DOHH2 (cell line): Measurements from ENCODE around the gene VPS41.

Experiments
- EZH2phosphoT487 ChIP-seq: fragments of 200-600 bp; sonication (generic); IDR thresholded peaks from 2 replicates; pipeline ENCODE4 v1.6.1; 2017; ENCODE audit warnings: borderline replicate concordance, mild to moderate bottlenecking, antibody characterized with exemption, low read length, moderate library complexity, mixed read lengths
- TF ChIP-seq, protein P1 (sequence below): fragments of 200-600 bp; sonication (generic); IDR thresholded peaks from one replicate; pipeline ENCODE4 v1.5.1; 2014; ENCODE audit warnings: antibody characterized with exemption, mild to moderate bottlenecking, low read depth, low read length; ENCODE audit not compliant: poor library complexity, severe bottlenecking

DNA sequence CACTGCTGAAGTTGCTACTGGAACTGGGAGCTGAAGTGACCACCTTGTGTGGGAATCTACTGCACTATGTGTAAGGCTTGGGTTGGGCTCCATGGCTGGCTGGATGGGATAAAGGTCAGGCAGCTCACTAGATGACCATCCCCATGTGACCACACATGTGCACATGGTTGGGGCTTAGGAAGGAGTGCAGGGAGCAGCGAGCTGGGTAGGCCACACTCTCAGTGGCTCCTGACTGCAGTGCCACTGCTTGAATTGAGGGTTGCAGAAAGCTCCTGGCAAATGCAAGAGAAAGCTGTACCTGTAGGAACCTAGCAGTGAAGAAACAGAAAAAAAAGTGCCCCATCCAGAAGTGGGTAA is 230.3 kb downstream of the VPS41 start:
- TF ChIP-seq, protein P1, sequence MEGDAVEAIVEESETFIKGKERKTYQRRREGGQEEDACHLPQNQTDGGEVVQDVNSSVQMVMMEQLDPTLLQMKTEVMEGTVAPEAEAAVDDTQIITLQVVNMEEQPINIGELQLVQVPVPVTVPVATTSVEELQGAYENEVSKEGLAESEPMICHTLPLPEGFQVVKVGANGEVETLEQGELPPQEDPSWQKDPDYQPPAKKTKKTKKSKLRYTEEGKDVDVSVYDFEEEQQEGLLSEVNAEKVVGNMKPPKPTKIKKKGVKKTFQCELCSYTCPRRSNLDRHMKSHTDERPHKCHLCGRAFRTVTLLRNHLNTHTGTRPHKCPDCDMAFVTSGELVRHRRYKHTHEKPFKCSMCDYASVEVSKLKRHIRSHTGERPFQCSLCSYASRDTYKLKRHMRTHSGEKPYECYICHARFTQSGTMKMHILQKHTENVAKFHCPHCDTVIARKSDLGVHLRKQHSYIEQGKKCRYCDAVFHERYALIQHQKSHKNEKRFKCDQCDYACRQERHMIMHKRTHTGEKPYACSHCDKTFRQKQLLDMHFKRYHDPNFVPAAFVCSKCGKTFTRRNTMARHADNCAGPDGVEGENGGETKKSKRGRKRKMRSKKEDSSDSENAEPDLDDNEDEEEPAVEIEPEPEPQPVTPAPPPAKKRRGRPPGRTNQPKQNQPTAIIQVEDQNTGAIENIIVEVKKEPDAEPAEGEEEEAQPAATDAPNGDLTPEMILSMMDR: no peak
- no peak for TF ChIP-seq EZH2phosphoT487
